GM19372 (cell line): ENCODE measurements around the gene ADCY9.
"Not testable (repeated sequence)": the region's sequence is repeated elsewhere in the genome, so short reads cannot be mapped to it uniquely, and the experiment has no call there.

Experiments used
- ATAC-seq: cut with Tn5 transposase; IDR thresholded peaks from one replicate; pipeline ENCODE4 v1.9.1; 2021; ENCODE audit warnings: mild to moderate bottlenecking, low read depth, moderate library complexity; ENCODE audit not compliant: unreplicated experiment

Gene ADCY9

DNA sequence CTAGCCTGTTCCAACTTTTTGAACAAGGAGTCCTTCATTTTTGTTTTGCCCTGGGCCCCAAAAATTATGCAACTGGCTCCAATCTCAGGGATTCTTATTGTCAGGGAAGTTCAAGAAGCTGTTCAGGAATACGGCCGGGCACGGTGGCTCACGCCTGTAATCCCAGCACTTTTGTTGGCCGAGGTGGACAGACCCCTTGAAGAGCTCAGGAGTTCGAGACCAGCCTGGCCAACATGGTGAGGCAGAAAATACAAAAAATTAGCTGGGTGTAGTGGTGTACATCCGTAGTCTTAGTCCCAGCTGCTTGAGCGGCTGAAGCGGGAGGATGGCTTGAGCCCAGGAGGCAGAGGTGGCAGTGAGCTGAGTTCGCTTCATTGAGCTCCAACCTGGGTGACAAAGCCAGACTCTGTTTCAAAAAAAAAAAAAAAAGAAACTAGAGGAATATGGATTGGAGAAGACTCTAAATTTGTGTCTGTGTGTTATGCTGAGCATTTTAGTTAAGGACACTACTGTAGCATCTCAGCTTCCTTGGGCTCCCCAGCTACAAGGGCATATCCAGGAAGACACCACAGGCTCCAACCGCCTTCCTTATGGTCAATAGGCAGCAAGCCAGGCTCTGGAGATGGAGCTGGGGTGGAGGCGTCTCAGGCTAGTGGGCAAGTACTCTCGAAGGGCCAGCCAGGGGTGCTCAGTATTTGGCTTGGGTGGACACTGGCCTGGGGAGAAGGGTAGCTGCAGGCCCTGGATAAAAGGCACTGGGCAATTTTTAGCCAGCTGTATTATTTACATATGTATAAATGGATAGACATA, 179.0 kb downstream of the ADCY9 start:
- ATAC-seq = no peak

DNA sequence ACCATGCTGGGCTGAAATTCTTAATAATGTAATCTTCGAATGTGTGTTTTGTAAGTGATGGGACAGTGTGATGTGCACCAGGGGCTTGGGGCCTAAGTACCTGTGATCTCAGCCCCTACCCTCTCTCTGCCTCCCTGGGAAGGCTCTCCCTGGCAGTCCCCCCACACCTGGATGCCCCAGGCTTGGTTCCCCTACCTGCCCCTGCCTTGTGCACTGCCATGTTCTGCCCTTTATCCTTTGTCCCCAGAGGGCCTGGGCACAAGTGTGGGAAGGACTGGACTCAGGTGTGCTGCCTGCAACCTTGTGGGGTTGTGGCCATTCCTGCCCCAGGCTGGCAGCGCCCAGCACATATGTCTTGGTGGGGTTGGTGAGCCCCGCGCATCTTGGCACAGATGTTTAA, 180.3 kb downstream of the ADCY9 start:
- no peak for ATAC-seq

DNA sequence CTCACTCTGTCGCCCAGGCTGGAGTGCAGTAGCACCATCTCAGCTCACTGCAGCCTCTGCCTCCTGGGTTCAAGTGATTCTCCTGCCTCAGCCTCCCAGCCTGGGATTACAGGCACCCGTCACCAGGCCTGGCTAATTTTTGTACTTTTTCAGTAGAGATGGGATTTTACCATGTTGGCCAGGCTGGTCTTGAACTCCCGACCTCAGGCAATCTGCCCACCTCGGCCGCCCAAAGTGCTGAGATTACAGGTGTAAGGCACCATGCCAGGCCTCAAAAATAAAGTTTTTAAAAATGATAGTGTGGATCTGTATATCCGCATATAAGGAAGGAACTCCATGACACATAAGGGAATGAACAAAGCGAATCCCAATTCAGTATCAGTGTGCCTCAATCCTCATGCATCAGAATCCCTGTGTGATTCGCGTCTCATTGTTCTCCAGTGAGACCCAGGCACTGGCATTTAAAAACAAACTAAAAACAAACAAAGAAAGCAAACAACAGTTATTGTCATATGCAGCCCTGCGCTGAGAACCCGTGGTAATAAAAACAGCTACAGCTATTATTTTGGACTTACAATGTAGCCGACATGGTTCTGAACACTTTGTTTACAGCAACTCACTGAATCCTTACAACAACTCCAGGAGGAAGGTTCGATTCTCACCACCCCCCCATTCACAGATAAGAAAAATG, 181.6 kb downstream of the ADCY9 start:
- ATAC-seq = no peak

DNA sequence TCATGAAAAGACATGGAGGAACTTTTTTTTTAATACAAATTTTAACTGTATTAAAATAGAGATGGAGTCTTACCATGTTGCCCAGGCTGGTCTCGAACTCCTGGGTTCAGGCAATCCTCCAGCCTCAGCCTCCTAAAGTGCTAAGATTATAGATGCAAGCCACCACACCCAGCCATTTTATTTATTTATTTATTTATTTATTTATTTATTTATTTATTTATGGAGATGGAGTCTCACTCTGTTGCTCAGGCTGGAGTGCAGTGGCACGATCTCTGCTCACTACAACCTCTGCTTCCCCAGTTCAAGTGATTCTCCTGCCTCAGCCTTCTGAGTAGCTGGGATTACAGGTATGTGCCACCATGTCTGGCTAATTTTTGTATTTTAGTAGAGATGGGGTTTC, 189.1 kb downstream of the ADCY9 start:
- ATAC-seq = not testable (repeated sequence)

DNA sequence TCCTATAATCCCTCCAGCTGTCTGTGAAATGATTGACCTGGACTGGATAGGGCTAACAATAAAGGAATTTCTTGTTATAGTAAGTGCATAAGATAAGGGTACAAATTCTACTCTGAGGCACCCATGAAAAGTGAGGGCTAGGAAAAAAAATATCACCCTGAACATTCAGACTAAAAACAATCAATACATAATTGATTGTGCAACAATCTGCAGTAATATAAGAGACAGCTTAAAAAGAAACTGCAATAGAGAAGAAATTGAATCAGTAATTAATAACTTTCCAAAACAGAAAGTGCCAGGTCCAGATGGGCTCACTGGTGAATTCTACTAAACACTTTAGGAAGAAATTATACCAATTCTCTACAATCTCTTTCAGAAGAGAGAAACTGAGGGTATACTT, 191.5 kb downstream of the ADCY9 start:
- ATAC-seq = no peak

DNA sequence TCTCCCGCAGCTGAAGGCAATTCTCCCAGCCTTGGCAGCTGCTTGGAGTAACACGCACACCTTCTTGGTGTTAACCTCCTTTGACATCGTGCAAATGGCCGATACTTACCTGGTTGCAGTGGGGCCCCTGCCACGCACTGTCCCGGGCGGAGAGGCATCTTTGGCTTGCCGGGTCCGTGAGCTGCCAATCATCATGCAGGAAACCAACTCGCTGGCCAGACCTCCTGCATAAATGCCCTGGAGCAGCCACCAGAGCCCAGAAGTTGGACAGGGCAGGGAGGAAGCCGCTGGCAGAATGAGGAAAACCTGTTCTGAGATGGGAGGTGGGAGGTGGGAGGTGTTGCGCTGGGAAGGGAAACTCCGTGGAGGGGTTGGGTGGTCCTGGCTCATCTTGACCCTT, 194.0 kb downstream of the ADCY9 start:
- ATAC-seq = no peak

DNA sequence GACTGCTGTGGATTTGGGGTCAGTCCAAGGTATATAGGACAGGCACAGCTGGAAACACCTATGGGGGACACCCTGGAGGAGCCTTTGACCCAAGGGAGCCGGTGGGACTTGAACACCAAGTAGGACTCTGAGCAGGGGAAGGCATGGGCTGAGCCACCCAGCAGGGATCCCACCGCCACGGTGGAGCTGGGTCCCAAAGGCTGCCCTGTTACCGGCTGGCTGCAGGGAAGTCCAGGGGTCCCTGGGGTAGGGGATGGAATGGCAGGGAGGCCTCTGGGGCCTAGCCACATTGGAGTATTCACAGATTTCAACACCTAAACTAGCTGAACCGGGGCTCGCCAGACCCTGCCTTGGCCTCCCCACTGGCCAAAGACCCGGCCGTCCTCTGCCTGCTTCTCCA, 196.0 kb downstream of the ADCY9 start:
- no peak for ATAC-seq

DNA sequence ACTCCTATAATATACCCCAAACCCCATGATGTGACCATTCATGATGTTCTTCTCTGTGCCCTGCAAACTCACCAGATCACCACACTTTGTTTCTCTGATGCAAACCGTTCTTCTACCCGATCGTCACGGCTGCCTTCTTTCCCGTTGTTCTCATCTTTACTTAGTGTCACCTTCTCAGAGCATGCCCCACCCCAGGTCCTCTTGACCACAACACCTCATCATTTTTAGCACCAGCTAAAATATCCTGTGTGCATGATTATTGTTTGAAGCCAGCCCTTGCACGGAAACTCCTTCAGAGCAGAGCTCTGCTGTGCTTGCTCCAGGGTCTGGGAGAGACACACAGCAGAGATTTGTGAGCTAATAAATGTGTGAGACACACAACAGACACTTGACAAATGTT, 196.8 kb downstream of the ADCY9 start:
- no peak for ATAC-seq

DNA sequence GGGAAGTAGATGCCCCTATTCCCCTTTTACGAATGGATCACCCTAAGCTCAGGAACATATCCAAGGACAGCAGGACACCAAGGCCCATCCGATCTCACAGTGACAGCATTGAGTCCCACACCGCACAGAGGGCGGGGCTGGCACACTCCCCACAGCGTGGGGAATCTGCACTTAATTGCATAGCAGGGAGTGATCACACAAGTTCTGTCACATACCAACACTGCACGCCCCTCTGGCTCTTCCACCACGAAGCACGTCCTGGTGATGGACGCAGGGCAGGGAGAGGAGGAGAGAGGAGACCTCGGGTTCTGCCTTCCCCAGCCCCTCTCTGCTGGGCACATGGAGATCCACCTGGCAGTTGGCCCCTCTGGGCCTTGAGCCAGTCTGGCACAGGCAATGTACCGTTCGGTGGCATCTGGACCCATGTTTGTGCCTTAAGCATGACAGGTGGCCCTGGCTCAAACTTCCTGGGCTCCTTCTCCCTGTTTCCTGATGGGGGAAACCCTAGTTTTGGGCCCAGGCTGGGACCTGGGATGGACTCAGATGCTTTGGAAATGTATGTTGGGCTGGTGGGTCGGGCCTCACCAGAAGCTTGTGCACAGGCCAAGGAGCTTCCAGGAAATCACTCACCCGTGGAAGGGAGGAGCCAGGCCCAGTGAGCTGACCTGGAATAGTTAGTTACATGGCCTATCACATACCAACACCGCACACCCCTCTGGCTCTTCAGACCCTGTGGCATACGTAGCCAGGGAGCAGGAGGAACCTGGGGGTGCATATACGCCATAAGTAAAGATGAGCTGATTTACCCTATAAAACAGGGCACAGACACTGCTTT, 200.6 kb downstream of the ADCY9 start:
- ATAC-seq = no peak

DNA sequence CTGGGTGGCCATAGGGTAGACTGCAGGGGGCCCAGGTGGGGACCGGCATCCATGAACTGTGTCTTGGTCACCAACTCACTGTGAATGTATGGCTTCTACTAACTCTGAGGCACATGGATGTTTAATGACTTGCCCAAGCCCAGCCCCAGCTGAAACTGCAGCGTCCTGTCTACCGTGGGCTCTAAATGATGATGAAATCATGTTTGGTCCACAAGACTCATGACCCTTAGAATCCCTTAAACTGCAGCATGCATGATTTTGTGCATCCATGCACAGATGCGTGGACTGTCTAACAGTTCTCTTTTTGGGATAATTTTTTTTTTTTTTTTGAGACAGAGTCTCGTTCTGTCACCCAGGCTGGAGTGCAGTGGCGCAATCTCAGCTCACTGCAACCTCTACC, 203.3 kb downstream of the ADCY9 start:
- no peak for ATAC-seq
